OCI-LY3 (cell line): Measurements from ENCODE around the gene USP46.

Experiments used
- CTCF ChIP-seq: fragments of 200-600, 300-600 bp; sonication (generic); IDR thresholded peaks from 2 replicates; pipeline ENCODE4 v1.5.1; 2014; ENCODE audit warnings: antibody characterized with exemption, low read length, low read depth
- EZH2phosphoT487 ChIP-seq: fragments of 200-600 bp; shearing (Covaris generic); IDR thresholded peaks from 2 replicates; pipeline ENCODE4 v1.6.1; 2018; ENCODE audit warnings: antibody characterized with exemption, mixed run types, low read depth

GRCh38 chr4:52659722-52660261 lies 691 bp upstream of the USP46 start:
- TF ChIP-seq CTCF = no peak
- no peak for TF ChIP-seq EZH2phosphoT487
